Measurements from ENCODE around the gene LAGE3. TPM values are rescaled to one million over a fixed set of nuclear protein-coding genes. Genes with fewer than 3 reads are reported as not detected.

LAGE3 gene
- total RNA-seq, 1 donor from 2014 or later: 27.9 TPM

GRCh38 chrX:154443479-154443910 is 35.6 kb downstream of the LAGE3 start:
- no peak for TF ChIP-seq CTCF (IDR thresholded peaks at IDR 0.05; ENCODE audit: insufficient read depth, low read length, poor library complexity, severe bottlenecking)
- H3K27me3 ChIP-seq (ENCODE audit: control insufficient read depth, insufficient read depth, low read length): no peaks in the 10 kb centered on the region
- DNase-seq (ENCODE audit: low read depth): no peak
- peak overlapping the region; percentile 21 for H3K4me3 ChIP-seq (ENCODE audit: low read depth, low read length)
- no peaks in the 10 kb centered on the region for H3K36me3 ChIP-seq (ENCODE audit: control insufficient read depth, insufficient read depth, low read length)

- Histone ChIP-seq H3K36me3 (ENCODE audit: control insufficient read depth, insufficient read depth, low read length) (no peaks in the 10 kb centered on the region), H3K4me3 (ENCODE audit: low read depth, low read length) (no peak overlapping the region), H3K27me3 (ENCODE audit: control insufficient read depth, insufficient read depth, low read length) (no peaks in the 10 kb centered on the region)
- no peak for TF ChIP-seq CTCF (IDR thresholded peaks at IDR 0.05; ENCODE audit: insufficient read depth, low read length, poor library complexity, severe bottlenecking)
- DNase-seq (ENCODE audit: low read depth): no peak
These were observed 36.9 kb downstream of the LAGE3 start for GRCh38 chrX:154441984-154442707.

GRCh38 chrX:154441564-154441963 is 37.5 kb downstream of the LAGE3 start:
- no peak for TF ChIP-seq CTCF (IDR thresholded peaks at IDR 0.05; ENCODE audit: insufficient read depth, low read length, poor library complexity, severe bottlenecking)
- DNase-seq (ENCODE audit: low read depth): no peak
- Histone ChIP-seq H3K36me3 (ENCODE audit: control insufficient read depth, insufficient read depth, low read length) (no peaks in the 10 kb centered on the region), H3K4me3 (ENCODE audit: low read depth, low read length) (no peak overlapping the region), H3K27me3 (ENCODE audit: control insufficient read depth, insufficient read depth, low read length) (no peaks in the 10 kb centered on the region)

GRCh38 chrX:154440623-154441357 is 38.3 kb downstream of the LAGE3 start:
- no peak for DNase-seq (ENCODE audit: low read depth)
- Histone ChIP-seq H3K4me3 (ENCODE audit: low read depth, low read length) (no peak overlapping the region), H3K36me3 (ENCODE audit: control insufficient read depth, insufficient read depth, low read length) (no peaks in the 10 kb centered on the region), H3K27me3 (ENCODE audit: control insufficient read depth, insufficient read depth, low read length) (no peaks in the 10 kb centered on the region)
- no peak for TF ChIP-seq CTCF (IDR thresholded peaks at IDR 0.05; ENCODE audit: insufficient read depth, low read length, poor library complexity, severe bottlenecking)

- no peaks in the 10 kb centered on the region for H3K27me3 ChIP-seq (ENCODE audit: control insufficient read depth, insufficient read depth, low read length)
- H3K36me3 ChIP-seq (ENCODE audit: control insufficient read depth, insufficient read depth, low read length): no peaks in the 10 kb centered on the region
- no peak for TF ChIP-seq CTCF (IDR thresholded peaks at IDR 0.05; ENCODE audit: insufficient read depth, low read length, poor library complexity, severe bottlenecking)
- DNase-seq (ENCODE audit: low read depth): no peak
- H3K4me3 ChIP-seq (ENCODE audit: low read depth, low read length): no peak overlapping the region
These were observed 39.2 kb downstream of the LAGE3 start for GRCh38 chrX:154439841-154440240.

Measured in kidney epithelial cell (primary cell).